ENCODE measurements around the gene GPC3. TPM values are rescaled to one million over a fixed set of nuclear protein-coding genes. Genes with fewer than 3 reads are reported as not detected.

The GPC3 gene
- total RNA-seq, 1 donor from 2014 or later: 1,039 TPM

DNA sequence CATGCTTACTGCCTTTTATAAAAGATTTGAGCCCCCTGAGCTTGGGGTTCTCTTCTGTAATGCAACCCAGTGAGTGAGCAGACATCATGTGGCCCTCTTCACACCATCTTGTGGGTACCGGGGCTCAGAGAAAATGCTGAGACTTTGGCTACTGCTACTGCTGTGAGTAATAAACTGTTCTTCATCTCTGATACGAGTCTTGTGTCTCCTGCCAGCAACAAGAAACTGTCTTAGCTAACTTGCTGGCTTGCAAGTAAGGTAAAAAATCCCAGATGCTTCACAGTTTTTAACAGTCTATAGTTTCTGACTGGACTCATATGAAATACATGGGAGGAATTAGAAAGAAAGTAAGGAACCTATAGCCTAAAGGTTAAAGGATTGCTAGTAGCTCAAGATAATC is 148.3 kb downstream of the GPC3 start:
- no peaks in the 10 kb centered on the region for H3K9me3 Mint-ChIP-seq
- Histone ChIP-seq H3K4me3 (no peak overlapping the region), H3K9me3 (ENCODE audit: low read depth) (peaks cover 5% of the 10 kb centered on the region), H3K9ac (no peak overlapping the region), H3K4me2 (no peak overlapping the region), H3F3A (ENCODE audit: low read depth) (peaks cover 5% of the 10 kb centered on the region), H4K20me1 (ENCODE audit: low read depth) (peaks cover 8% of the 10 kb centered on the region), H2AFZ (replicated peaks) (no peak overlapping the region), H3K4me1 (peaks cover 4% of the 10 kb centered on the region), H3K27ac (no peak overlapping the region), H3K79me2 (ENCODE audit: low read depth) (peaks cover 71% of the 10 kb centered on the region), H3K27me3 (no peaks in the 10 kb centered on the region), H3K36me3 (peaks cover 9% of the 10 kb centered on the region)
- no peak for TF ChIP-seq EZH2 (IDR thresholded peaks at IDR 0.05)
- TF ChIP-seq, protein P1, sequence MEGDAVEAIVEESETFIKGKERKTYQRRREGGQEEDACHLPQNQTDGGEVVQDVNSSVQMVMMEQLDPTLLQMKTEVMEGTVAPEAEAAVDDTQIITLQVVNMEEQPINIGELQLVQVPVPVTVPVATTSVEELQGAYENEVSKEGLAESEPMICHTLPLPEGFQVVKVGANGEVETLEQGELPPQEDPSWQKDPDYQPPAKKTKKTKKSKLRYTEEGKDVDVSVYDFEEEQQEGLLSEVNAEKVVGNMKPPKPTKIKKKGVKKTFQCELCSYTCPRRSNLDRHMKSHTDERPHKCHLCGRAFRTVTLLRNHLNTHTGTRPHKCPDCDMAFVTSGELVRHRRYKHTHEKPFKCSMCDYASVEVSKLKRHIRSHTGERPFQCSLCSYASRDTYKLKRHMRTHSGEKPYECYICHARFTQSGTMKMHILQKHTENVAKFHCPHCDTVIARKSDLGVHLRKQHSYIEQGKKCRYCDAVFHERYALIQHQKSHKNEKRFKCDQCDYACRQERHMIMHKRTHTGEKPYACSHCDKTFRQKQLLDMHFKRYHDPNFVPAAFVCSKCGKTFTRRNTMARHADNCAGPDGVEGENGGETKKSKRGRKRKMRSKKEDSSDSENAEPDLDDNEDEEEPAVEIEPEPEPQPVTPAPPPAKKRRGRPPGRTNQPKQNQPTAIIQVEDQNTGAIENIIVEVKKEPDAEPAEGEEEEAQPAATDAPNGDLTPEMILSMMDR (IDR thresholded peaks at IDR 0.05): no peak
- no peak for TF ChIP-seq EZH2phosphoT487 (IDR thresholded peaks at IDR 0.05)
- no peak overlapping the region for H3K27ac Mint-ChIP-seq
- H3K4me1 Mint-ChIP-seq: peaks cover 7% of the 10 kb centered on the region
- DNase-seq (ENCODE audit: low spot score): no peak
- peaks cover 2% of the 10 kb centered on the region for H3K36me3 Mint-ChIP-seq
- H3K27me3 Mint-ChIP-seq (ENCODE audit: insufficient read depth, low read depth): no peaks in the 10 kb centered on the region
- no peak overlapping the region for H3K4me3 Mint-ChIP-seq

DNA sequence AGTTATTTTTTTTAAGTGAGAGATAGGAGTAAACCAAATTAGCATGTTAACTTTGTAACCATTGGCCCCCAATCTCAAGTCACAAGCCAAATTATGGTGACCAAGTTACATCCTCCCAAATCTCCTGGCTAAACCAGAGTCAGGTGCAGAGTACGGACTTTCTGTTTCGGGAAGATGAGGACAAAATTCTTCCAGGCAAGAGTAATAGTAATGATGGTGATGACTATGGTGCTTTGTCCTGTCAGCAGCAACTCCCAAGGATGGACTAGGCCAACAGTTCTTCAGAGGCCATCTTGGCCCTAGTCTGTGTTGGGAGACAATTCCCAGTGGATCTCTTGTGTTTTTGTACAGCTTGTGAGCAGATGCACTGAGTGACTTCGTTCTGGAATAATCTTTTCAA is 148.8 kb downstream of the GPC3 start:
- H2AFZ ChIP-seq (replicated peaks): no peak overlapping the region
- Mint-ChIP-seq H3K4me1 (peaks cover 7% of the 10 kb centered on the region), H3K4me3 (no peak overlapping the region), H3K27ac (no peak overlapping the region), H3K36me3 (peaks cover 2% of the 10 kb centered on the region), H3K9me3 (no peaks in the 10 kb centered on the region), H3K27me3 (ENCODE audit: insufficient read depth, low read depth) (no peaks in the 10 kb centered on the region)
- peaks cover 8% of the 10 kb centered on the region for H4K20me1 ChIP-seq (ENCODE audit: low read depth)
- H3F3A ChIP-seq (ENCODE audit: low read depth): peaks cover 5% of the 10 kb centered on the region
- no peak for DNase-seq (ENCODE audit: low spot score)
- H3K79me2 ChIP-seq (ENCODE audit: low read depth): peaks cover 71% of the 10 kb centered on the region
- no peak overlapping the region for H3K27ac ChIP-seq
- no peaks in the 10 kb centered on the region for H3K27me3 ChIP-seq
- H3K4me2 ChIP-seq: no peak overlapping the region
- H3K4me1 ChIP-seq: peaks cover 4% of the 10 kb centered on the region
- peaks cover 9% of the 10 kb centered on the region for H3K36me3 ChIP-seq
- no peak overlapping the region for H3K9ac ChIP-seq
- peaks cover 5% of the 10 kb centered on the region for H3K9me3 ChIP-seq (ENCODE audit: low read depth)
- TF ChIP-seq EZH2phosphoT487 (IDR thresholded peaks at IDR 0.05) (no peak), EZH2 (IDR thresholded peaks at IDR 0.05) (no peak)
- TF ChIP-seq, protein P1 (IDR thresholded peaks at IDR 0.05): no peak
- H3K4me3 ChIP-seq: no peak overlapping the region

DNA sequence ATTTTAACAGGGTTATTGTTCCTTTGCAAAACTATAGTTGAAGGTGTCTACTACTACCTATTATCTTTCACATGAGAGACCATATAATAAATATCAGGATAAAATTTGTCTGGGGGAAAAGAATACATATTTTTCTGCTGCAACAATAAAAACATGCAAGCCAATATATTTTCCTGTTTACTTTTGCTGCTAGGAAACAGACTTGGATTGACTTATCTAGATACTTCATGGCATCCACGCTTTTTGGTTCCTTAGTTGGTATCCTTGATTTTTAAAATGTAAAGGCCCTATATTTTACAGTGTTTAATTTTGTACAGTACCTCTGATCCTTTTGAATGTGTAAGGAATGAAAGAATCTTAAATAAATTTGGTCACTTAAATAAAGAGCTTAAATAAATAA is 150.6 kb downstream of the GPC3 start:
- Histone ChIP-seq H4K20me1 (ENCODE audit: low read depth) (peaks cover 8% of the 10 kb centered on the region), H3K4me2 (no peak overlapping the region), H3F3A (ENCODE audit: low read depth) (no peaks in the 10 kb centered on the region), H3K27me3 (no peaks in the 10 kb centered on the region), H3K9me3 (ENCODE audit: low read depth) (no peaks in the 10 kb centered on the region), H2AFZ (replicated peaks) (no peak overlapping the region), H3K36me3 (peaks cover 9% of the 10 kb centered on the region), H3K9ac (no peak overlapping the region), H3K4me1 (peaks cover 4% of the 10 kb centered on the region), H3K4me3 (no peak overlapping the region), H3K27ac (no peak overlapping the region), H3K79me2 (ENCODE audit: low read depth) (peaks cover 74% of the 10 kb centered on the region)
- peaks cover 7% of the 10 kb centered on the region for H3K4me1 Mint-ChIP-seq
- no peaks in the 10 kb centered on the region for H3K9me3 Mint-ChIP-seq
- H3K4me3 Mint-ChIP-seq: no peak overlapping the region
- DNase-seq (ENCODE audit: low spot score): no peak
- TF ChIP-seq EZH2 (IDR thresholded peaks at IDR 0.05): no peak
- TF ChIP-seq, protein P1 (IDR thresholded peaks at IDR 0.05): no peak
- TF ChIP-seq EZH2phosphoT487 (IDR thresholded peaks at IDR 0.05): no peak
- no peaks in the 10 kb centered on the region for H3K27me3 Mint-ChIP-seq (ENCODE audit: insufficient read depth, low read depth)
- H3K36me3 Mint-ChIP-seq: peaks cover 2% of the 10 kb centered on the region
- H3K27ac Mint-ChIP-seq: no peak overlapping the region
